B cell (primary cell): ENCODE measurements around the gene MNT. TPM values are rescaled to one million over a fixed set of nuclear protein-coding genes. Genes with fewer than 3 reads are reported as not detected.

Experiments
- ATAC-seq: fragments of 200-7000 bp; cut with Tn5 transposase; one replicate; pipeline ENCODE4 v1.10.0; 2021; ENCODE audit warnings: low read depth, mild to moderate bottlenecking, moderate number of reproducible peaks, moderate library complexity
- CTCF ChIA-PET: fragments of 350-600 bp; sonication (Branson Sonifier 250); formaldehyde crosslinking; loops from one replicate; lab custom pipeline; 2021; ENCODE audit warnings: antibody characterized with exemption, inconsistent platforms; lab: Charles Lee
- POLR2A ChIA-PET: fragments of 350-600 bp; sonication (Branson Sonifier 250); formaldehyde crosslinking; loops from one replicate; lab custom pipeline; 2021; ENCODE audit warnings: antibody characterized with exemption; lab: Charles Lee
- DNase-seq: peaks from one replicate; pipeline ENCODE4 v3.0.0; 2013
- H2AFZ ChIP-seq: 2 replicates; pipeline ENCODE4 v1.6.1; 2012; ENCODE audit warnings: mild to moderate bottlenecking, low read depth, low read length; ENCODE audit not compliant: insufficient read depth, poor library complexity, severe bottlenecking
- H3K27ac ChIP-seq, 2 donors: 1 replicate in 1 of 2; 2 replicates in 1 of 2; pipeline ENCODE4 v1.5.1; 2012 to 2013; ENCODE audit warnings: low read length in 2 of 2, mild to moderate bottlenecking in 2 of 2, moderate library complexity in 1 of 2
- H3K27me3 ChIP-seq, 4 experiments: fragments of 200-600 bp in 1 of 4; sonication (generic) in 1 of 4; replicated peaks in 1 of 4; 1 replicate in 2 of 4; 2 replicates in 2 of 4; pipeline versions ENCODE4 v1.6.1 to v1.7.0; 2013 to 2016; ENCODE audit warnings: low read length in 3 of 4, mild to moderate bottlenecking in 2 of 4, mixed read lengths in 1 of 4, moderate library complexity in 1 of 4; ENCODE audit not compliant: insufficient read depth in 4 of 4, control insufficient read depth in 3 of 4; ENCODE audit errors: control extremely low read depth in 1 of 4
- H3K36me3 ChIP-seq, 2 experiments: replicated peaks in 1 of 2; 1 replicate in 1 of 2; 2 replicates in 1 of 2; pipeline versions ENCODE4 v1.6.1 to v1.7.1; 2013; ENCODE audit warnings: low read length in 1 of 2; ENCODE audit not compliant: insufficient read depth in 2 of 2, control insufficient read depth in 1 of 2; ENCODE audit errors: control extremely low read depth in 1 of 2, extremely low read depth in 1 of 2
- H3K4me1 ChIP-seq, 2 donors: fragments of 200-600 bp in 1 of 2; sonication (generic) in 1 of 2; 1 replicate in 1 of 2; 2 replicates in 1 of 2; pipeline versions ENCODE4 v1.5.1 to v1.6.1; 2013 to 2017; ENCODE audit warnings: low read length in 2 of 2; ENCODE audit not compliant: control insufficient read depth in 2 of 2, insufficient read depth in 2 of 2
- H3K4me2 ChIP-seq: replicated peaks from 2 replicates; pipeline ENCODE3; 2012; ENCODE audit warnings: mild to moderate bottlenecking, low read depth, low read length; ENCODE audit not compliant: poor library complexity, severe bottlenecking
- H3K4me3 ChIP-seq, 5 experiments: fragments of 200-600 bp in 1 of 5; sonication (generic) in 1 of 5; 1 replicate in 3 of 5; 2 replicates in 2 of 5; pipeline versions ENCODE4 v1.5.1 to v1.7.0; 2011 to 2016; ENCODE audit warnings: low read length in 4 of 5, mild to moderate bottlenecking in 4 of 5, low read depth in 2 of 5, control low read depth in 1 of 5, moderate library complexity in 1 of 5; ENCODE audit not compliant: insufficient read depth in 1 of 5; ENCODE audit errors: control extremely low read depth in 1 of 5, extremely low read depth in 1 of 5
- H3K79me2 ChIP-seq: fragments of 200-600 bp; sonication (generic); one replicate; pipeline ENCODE4 v1.6.0; 2016; ENCODE audit warnings: low read length; ENCODE audit not compliant: control insufficient read depth, insufficient read depth
- H3K9ac ChIP-seq: fragments of 200-600 bp; sonication (generic); 2 replicates; pipeline ENCODE4 v1.6.1; 2017; ENCODE audit warnings: mild to moderate bottlenecking, low read length, moderate library complexity
- H3K9me3 ChIP-seq, 3 donors: one replicate each; pipeline versions ENCODE4 v1.6.1 to v1.7.1; 2013; ENCODE audit warnings: low read length in 2 of 3; ENCODE audit not compliant: control insufficient read depth in 2 of 3, insufficient read depth in 1 of 3; ENCODE audit errors: control extremely low read depth in 1 of 3
- H4K20me1 ChIP-seq: 2 replicates; pipeline ENCODE4 v1.6.0; 2012; ENCODE audit warnings: mild to moderate bottlenecking, low read length; ENCODE audit not compliant: insufficient read depth, control insufficient read depth, poor library complexity, severe bottlenecking
- H3K27ac Mint-ChIP-seq: one replicate; pipeline ENCODE4 v1.8.0; 2021; ENCODE audit warnings: mixed read lengths
- H3K27me3 Mint-ChIP-seq: one replicate; pipeline ENCODE4 v1.8.0; 2021; ENCODE audit warnings: mixed read lengths
- H3K4me1 Mint-ChIP-seq: one replicate; pipeline ENCODE4 v1.8.0; 2021; ENCODE audit warnings: mixed read lengths
- H3K4me3 Mint-ChIP-seq: one replicate; pipeline ENCODE4 v1.8.0; 2021; ENCODE audit warnings: mixed read lengths
- H3K9me3 Mint-ChIP-seq: one replicate; pipeline ENCODE4 v1.8.0; 2022; ENCODE audit warnings: mixed read lengths; ENCODE audit not compliant: insufficient read depth
- CTCF ChIP-seq: fragments of 200-600 bp; IDR thresholded peaks from one replicate; pipeline ENCODE4 v1.8.0; 2022; ENCODE audit warnings: antibody characterized with exemption, mild to moderate bottlenecking
- EZH2 ChIP-seq: IDR thresholded peaks from 2 replicates; pipeline ENCODE4 v1.6.1; 2012; ENCODE audit warnings: borderline replicate concordance, low read depth, mild to moderate bottlenecking, moderate library complexity, low read length; ENCODE audit not compliant: insufficient read depth, poor library complexity, severe bottlenecking
- WGBS: methylation state at CpG from one replicate; pipeline ENCODE4 v1.1.5; 2013; ENCODE audit warnings: missing lambda C conversion rate; ENCODE audit not compliant: insufficient coverage; 5-methylcytosine and 5-hydroxymethylcytosine counted together
- intact Hi-C: fragments of 100-400 bp; cut with micrococcal nuclease; formaldehyde crosslinking; loops from one replicate; pipeline ENCODE4 v1.10.0; 2022
- polyA plus RNA-seq: library from polyadenylated mRNA; depleted of rRNA; stranded (reverse); fragments of >200 nt; gene quantifications from 2 replicates; pipeline ENCODE4 v1.2.3, GENCODE V29; 2012
- total RNA-seq, 2 donors: library from RNA; stranded (reverse); fragments of 120-200 nt in 1 of 2; gene quantifications; 1 replicate in 1 of 2; 2 replicates in 1 of 2; pipeline versions ENCODE4 v1.2.3 to v1.2.4, GENCODE V29; 2013 to 2022

MNT gene
- total and polyA plus RNA-seq, 2 donors (not counting 1 experiment from before 2014, with no cell fraction given), result 20.0 to 68.5 TPM

GRCh38 chr17:2380950-2381649 lies 19.8 kb downstream of the MNT start:
- ATAC-seq (no peak), DNase-seq (no peak)
- POLR2A ChIA-PET, result interaction anchor here (0.6 to 3.3 kb wide), 2 partner anchors 12 to 23 kb away, joined by 10 to 17 read pairs; no protein-coding TSS in a partner anchor
- Mint-ChIP-seq H3K4me3 (no peak overlapping the region), H3K27ac (no peak overlapping the region), H3K9me3 (no peaks in the 10 kb centered on the region), H3K4me1 (no peaks in the 10 kb centered on the region), H3K27me3 (no peaks in the 10 kb centered on the region)
- H3K27ac ChIP-seq, result no peak overlapping the region
- no peak overlapping the region for H3K4me2 ChIP-seq
- peaks cover 14% of the 10 kb centered on the region for H4K20me1 ChIP-seq
- H3K79me2 ChIP-seq, result peaks cover 38% of the 10 kb centered on the region
- no peaks in the 10 kb centered on the region for H3K9me3 ChIP-seq
- CTCF ChIA-PET, result interaction anchor here (0.6 to 14.1 kb wide), 15 partner anchors 11 to 1437 kb away, joined by 3 to 650 read pairs (median 6); partner anchors contain the start of gene METTL16
- peaks cover 0 to 27% of the 10 kb centered on the region in 2 experiments for H3K36me3 ChIP-seq
- no peak overlapping the region for H3K9ac ChIP-seq
- H2AFZ ChIP-seq, result no peak overlapping the region
- no peaks in the 10 kb centered on the region for H3K27me3 ChIP-seq
- WGBS, result 91% methylated on average over 13 of the region's 15 CpGs
- no peak overlapping the region for H3K4me3 ChIP-seq
- intact Hi-C loops, result no loop called here
- no peak for TF ChIP-seq EZH2
- no peak for TF ChIP-seq CTCF
- H3K4me1 ChIP-seq, result peaks cover 0 to 4% of the 10 kb centered on the region in 2 donors
